Ovary (tissue), 3 donors: Measurements from ENCODE around the gene CXCL14.

Experiments
- EP300 ChIP-seq: sonication (generic); formaldehyde crosslinking; IDR thresholded peaks from one replicate; pipeline ENCODE4 v1.6.1; 2017; ENCODE audit warnings: antibody characterized with exemption
- POLR2A ChIP-seq: fragments of 450-650 bp; IDR thresholded peaks from one replicate; pipeline ENCODE4 v1.6.1; 2017; ENCODE audit warnings: antibody characterized with exemption, mild to moderate bottlenecking, moderate library complexity
- TF ChIP-seq, protein P1 (sequence below), 3 donors: fragments of 450-650 bp in 2 of 3; fragments of 200-600 bp in 1 of 3; IDR thresholded peaks; one replicate each; pipeline versions ENCODE4 v1.5.1 to v1.8.0; 2016 to 2022; ENCODE audit warnings: antibody characterized with exemption in 3 of 3, mild to moderate bottlenecking in 1 of 3
- donor health status: DM: no; HTN: no; CAD: no.

DNA sequence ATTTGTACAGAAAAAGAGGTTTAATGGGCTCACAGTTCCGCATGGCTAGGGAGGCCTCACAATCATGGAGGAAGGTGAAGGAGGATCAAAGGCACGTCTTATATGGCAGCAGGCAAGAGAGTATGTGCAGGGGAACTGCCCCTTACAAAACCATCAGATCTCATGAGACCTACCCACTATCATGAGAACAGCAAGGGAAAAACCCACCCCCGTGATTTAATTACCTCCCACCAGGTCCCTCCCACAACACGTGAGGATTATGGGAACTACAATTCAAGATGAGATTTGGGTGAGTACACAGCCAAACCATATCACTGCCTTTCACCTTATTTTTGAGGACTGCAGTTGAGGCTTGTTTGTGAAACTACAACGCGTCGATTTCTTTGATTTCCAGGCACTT, 22.2 kb downstream of the CXCL14 start:
- TF ChIP-seq POLR2A (no peak), EP300 (no peak)
- TF ChIP-seq, protein P1, sequence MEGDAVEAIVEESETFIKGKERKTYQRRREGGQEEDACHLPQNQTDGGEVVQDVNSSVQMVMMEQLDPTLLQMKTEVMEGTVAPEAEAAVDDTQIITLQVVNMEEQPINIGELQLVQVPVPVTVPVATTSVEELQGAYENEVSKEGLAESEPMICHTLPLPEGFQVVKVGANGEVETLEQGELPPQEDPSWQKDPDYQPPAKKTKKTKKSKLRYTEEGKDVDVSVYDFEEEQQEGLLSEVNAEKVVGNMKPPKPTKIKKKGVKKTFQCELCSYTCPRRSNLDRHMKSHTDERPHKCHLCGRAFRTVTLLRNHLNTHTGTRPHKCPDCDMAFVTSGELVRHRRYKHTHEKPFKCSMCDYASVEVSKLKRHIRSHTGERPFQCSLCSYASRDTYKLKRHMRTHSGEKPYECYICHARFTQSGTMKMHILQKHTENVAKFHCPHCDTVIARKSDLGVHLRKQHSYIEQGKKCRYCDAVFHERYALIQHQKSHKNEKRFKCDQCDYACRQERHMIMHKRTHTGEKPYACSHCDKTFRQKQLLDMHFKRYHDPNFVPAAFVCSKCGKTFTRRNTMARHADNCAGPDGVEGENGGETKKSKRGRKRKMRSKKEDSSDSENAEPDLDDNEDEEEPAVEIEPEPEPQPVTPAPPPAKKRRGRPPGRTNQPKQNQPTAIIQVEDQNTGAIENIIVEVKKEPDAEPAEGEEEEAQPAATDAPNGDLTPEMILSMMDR (IDR thresholded peaks at IDR 0.05): no peak
